Activated CD8-positive, alpha-beta memory T cell treated with anti-CD3 and anti-CD28 coated beads, Interleukin-2, amount 10 ng/mL, durations not matched to agents 7 days and 5 days (primary cell): ENCODE data around the gene NFATC1. TPM values are rescaled to one million over a fixed set of nuclear protein-coding genes. Genes with fewer than 3 reads are reported as not detected.

Experiments used
- ATAC-seq: fragments of 150-1000 bp; cut with Tn5 transposase; one replicate; pipeline ENCODE4 v1.10.0; 2021; ENCODE audit warnings: moderate library complexity
- CTCF ChIA-PET: fragments of 350-600 bp; sonication (Branson Sonifier 250); formaldehyde crosslinking; loops from one replicate; lab custom pipeline; 2021; ENCODE audit warnings: antibody characterized with exemption; lab: Charles Lee
- DNase-seq: peaks from one replicate; pipeline ENCODE4 v3.0.0-alpha.2; 2020
- H3K27ac Mint-ChIP-seq: one replicate; pipeline ENCODE4 v1.8.0; 2021; ENCODE audit warnings: mild to moderate bottlenecking, mixed read lengths
- H3K27me3 Mint-ChIP-seq: one replicate; pipeline ENCODE4 v1.8.0; 2021; ENCODE audit warnings: mixed read lengths
- H3K36me3 Mint-ChIP-seq: one replicate; pipeline ENCODE4 v1.8.0; 2021; ENCODE audit warnings: mild to moderate bottlenecking, mixed read lengths
- H3K4me1 Mint-ChIP-seq: one replicate; pipeline ENCODE4 v1.8.0; 2021; ENCODE audit warnings: mixed read lengths
- H3K4me3 Mint-ChIP-seq: one replicate; pipeline ENCODE4 v1.8.0; 2021; ENCODE audit warnings: mild to moderate bottlenecking, moderate library complexity, mixed read lengths
- H3K9me3 Mint-ChIP-seq: one replicate; pipeline ENCODE4 v1.8.0; 2022; ENCODE audit warnings: low read depth, mixed read lengths
- total RNA-seq, 2 experiments: library from RNA; stranded (reverse); gene quantifications; one replicate each; pipeline ENCODE4 v1.2.3, GENCODE V29; 2021

Gene NFATC1
- total RNA-seq, 2 experiments from 2014 or later = 25.7 to 27.8 TPM

DNA sequence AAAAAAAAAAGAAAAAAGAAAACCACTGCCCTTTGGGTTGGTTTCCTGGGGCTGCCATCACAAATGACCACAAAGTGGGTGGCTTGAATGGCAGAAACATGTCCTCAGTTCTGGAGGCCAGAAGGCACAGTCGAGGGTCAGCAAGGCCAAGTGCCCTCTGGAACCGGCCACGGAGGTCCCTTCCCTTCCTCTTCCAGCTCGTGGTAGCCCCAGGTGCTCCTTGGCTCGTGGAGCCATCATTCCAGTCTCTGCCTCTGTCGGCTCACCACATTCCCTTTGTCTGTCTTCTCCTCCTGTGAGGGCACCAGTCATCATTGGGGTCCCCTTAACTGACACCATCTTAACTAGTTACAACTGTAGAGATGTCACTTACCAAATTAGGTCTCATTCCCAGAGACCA, 8.5 kb upstream of the NFATC1 start:
- no peaks in the 10 kb centered on the region for H3K4me1 Mint-ChIP-seq

DNA sequence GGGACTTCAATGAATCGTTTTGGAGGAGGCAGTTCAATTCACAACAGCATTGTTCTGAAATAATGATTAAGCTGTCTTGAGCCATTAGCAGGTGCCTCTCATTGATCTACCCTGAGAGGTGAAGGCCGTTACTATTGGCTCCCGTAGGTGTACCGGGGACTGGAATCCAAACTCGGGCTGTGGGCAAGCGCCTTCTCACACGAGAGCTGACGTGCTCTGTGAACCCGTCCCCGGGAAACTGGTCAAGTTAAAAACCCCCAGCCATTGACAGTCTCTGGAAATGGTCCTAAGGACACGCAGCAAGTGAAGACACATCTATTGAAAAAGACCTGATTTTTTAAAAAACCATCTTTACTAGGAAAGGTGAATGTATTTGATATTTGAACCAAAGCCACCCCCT, 8.1 kb upstream of the NFATC1 start:
- Mint-ChIP-seq H3K4me3 (no peak overlapping the region), H3K36me3 (no peaks in the 10 kb centered on the region), H3K27ac (no peak overlapping the region), H3K27me3 (peaks cover 48% of the 10 kb centered on the region), H3K4me1 (peaks cover 3% of the 10 kb centered on the region), H3K9me3 (no peaks in the 10 kb centered on the region)
- CTCF ChIA-PET = interaction anchor here (1.4 kb wide), 1 partner anchor 140 kb away, joined by 3 read pairs; no protein-coding TSS in a partner anchor
- DNase-seq (no peak), ATAC-seq (no peak)

More for the DNA sequence above, 8.5 kb upstream of the NFATC1 start:
- no peak for ATAC-seq
- Mint-ChIP-seq H3K27me3 (peaks cover 44% of the 10 kb centered on the region), H3K4me3 (no peak overlapping the region), H3K36me3 (no peaks in the 10 kb centered on the region), H3K9me3 (no peaks in the 10 kb centered on the region), H3K27ac (no peak overlapping the region)
- CTCF ChIA-PET = interaction anchor here (1.4 kb wide), 1 partner anchor 141 kb away, joined by 3 read pairs; no protein-coding TSS in a partner anchor
- no peak for DNase-seq

DNA sequence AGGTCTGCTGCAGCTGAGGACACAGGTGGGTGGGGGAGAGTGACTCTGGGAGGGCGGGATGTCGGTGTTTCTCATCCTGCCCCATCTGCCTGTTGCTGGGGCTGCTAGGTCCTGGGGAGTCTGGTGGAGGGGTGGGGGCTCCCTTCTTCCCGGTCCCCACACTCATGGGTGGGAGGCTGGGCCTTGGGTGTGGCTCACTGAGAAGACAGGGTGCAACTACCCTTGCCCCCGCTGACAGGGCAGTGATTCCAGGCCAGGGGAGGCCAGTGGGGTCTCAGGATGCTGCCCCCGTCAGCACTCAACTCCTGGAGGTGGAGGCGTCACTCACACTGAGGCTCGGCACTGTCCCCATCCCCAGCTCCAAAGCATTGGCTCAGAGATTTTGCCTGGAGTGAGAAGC, 7.7 kb upstream of the NFATC1 start:
- no peak for ATAC-seq
- Mint-ChIP-seq H3K4me3 (no peak overlapping the region), H3K4me1 (peaks cover 6% of the 10 kb centered on the region), H3K9me3 (no peaks in the 10 kb centered on the region), H3K27ac (no peak overlapping the region), H3K36me3 (no peaks in the 10 kb centered on the region), H3K27me3 (peaks cover 51% of the 10 kb centered on the region)
- DNase-seq = no peak
- CTCF ChIA-PET = interaction anchor here (1.4 kb wide), 1 partner anchor 140 kb away, joined by 3 read pairs; no protein-coding TSS in a partner anchor

DNA sequence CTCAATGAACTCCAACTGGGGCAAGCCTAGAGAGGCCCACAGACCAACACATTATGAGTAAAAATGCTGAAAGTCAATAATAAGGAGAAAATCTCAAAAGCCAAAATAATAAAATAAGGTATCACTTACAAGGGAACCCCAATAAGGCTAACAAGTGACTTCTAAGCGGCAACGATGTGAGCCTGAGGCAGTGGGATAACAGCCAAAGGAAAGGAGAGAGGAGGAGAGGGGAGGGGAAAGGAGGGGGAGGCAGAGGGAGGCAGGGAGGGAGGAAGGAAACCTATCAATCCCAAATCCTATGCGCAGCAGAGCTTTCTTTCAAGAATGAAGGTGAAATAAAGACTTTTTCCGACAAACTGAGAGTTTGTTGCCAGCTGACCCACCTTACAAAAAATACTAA, 6.0 kb upstream of the NFATC1 start:
- Mint-ChIP-seq H3K4me3 (no peak overlapping the region), H3K9me3 (no peaks in the 10 kb centered on the region), H3K4me1 (peaks cover 11% of the 10 kb centered on the region), H3K27me3 (peaks cover 56% of the 10 kb centered on the region), H3K36me3 (no peaks in the 10 kb centered on the region), H3K27ac (no peak overlapping the region)
- CTCF ChIA-PET = interaction anchor here (2.8 to 5.0 kb wide), 2 partner anchors 9 to 254 kb away, joined by 9 to 34 read pairs; no protein-coding TSS in a partner anchor
- no peak for DNase-seq
- ATAC-seq = no peak

DNA sequence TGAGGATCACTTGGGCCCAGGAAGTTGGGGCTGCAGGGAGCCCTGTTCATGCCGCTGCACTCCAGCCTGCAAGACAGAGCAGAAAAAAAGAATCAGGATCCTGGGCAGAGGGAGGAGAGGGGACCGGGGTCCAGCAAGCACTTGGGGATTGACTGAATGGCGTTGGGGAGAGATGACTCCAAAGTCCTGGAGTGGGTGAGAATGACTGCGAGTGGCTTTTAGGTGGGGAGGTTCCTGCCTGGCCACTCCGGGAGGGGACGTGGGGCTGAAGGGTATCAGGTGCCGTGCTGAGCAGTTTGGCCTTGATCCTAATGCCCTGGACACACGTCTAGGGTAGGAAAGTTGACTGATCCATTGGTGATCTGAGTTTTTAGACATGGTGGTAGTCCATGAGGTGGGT, 3.5 kb upstream of the NFATC1 start:
- H3K9me3 Mint-ChIP-seq = no peaks in the 10 kb centered on the region
- no peak overlapping the region for H3K27ac Mint-ChIP-seq
- DNase-seq (no peak), ATAC-seq (no peak)
- CTCF ChIA-PET = interaction anchor here (1.2 to 5.0 kb wide), 7 partner anchors 12 to 252 kb away, joined by 3 to 34 read pairs (median 5); no protein-coding TSS in a partner anchor
- no peak overlapping the region for H3K4me3 Mint-ChIP-seq
- peaks cover 17% of the 10 kb centered on the region for H3K4me1 Mint-ChIP-seq
- peaks cover 60% of the 10 kb centered on the region for H3K27me3 Mint-ChIP-seq
- H3K36me3 Mint-ChIP-seq = no peaks in the 10 kb centered on the region

DNA sequence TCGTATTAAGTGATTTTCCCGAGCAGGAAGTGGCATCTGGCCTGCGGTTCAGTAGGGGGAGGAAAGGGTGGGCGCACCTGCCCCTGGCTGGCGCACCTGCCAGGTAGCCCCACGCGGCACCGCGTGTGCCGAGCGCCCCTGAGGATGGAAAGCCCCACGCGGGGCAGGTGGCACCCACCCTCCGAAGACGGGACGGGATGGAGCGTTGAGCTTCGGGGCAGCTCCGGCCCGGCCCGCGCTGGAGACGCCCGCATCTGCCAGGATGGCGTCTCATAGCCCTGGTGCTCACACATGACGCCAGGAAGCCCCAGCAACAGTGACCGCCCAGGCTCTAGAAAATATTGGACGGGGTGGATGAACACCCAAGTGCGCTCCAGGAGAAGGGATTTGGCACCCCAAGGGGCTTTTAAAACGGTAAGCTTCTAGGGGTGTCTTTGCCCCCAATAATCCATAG, 2.5 kb upstream of the NFATC1 start:
- CTCF ChIA-PET = interaction anchor here (1.0 to 5.0 kb wide), 8 partner anchors 12 to 250 kb away, joined by 3 to 34 read pairs (median 4); no protein-coding TSS in a partner anchor
- no peak for DNase-seq
- Mint-ChIP-seq H3K27ac (no peak overlapping the region), H3K9me3 (no peaks in the 10 kb centered on the region), H3K4me3 (peak overlapping the region; percentile 66), H3K4me1 (peaks cover 17% of the 10 kb centered on the region), H3K36me3 (no peaks in the 10 kb centered on the region), H3K27me3 (peaks cover 57% of the 10 kb centered on the region)
- ATAC-seq = peak; percentile 11

DNA sequence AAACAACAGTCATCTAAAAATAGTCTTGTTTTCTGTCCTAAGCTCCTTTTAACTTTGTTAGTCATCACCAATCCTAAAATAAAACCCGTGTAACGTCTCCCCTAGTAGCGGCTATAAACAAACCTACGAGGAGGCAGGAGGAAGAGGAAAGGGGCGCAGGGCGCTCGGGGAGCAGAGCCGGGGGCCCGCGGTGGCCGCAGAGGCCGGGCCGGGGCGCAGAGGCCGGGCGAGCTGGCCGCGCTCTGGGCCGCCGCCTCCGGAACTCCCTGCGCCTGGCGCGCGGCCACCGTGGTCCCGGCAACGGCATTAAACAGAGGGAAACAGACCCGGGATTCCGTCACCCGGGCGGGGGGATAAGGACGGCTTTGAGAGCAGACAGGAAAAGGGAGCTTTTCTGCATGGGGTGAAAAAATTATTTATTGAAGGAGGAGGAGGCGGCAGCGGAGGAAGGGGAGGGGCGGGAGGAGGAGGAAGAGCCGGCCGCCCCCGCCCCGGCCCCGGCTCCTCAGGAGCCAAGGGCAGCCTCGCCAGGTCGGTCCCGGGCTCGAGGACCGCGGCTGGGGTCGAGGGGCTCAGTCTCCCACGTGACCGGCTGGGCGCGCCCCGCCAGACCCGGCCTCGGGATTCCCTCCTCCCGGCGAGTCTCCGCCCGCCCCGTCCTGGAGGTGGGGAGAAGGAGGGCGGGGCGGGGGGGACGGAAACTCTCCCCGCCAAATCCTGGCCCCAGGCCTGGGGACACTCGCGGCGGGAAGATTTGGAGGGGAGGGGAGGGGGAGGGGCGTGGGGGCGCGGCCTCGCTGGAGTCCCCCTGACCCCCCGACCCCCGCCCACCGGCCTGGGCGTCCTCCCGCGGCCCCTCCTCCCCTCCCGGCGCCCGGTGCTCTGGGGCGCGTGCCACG, 1.8 kb upstream of the NFATC1 start:
- DNase-seq (no peak), ATAC-seq (peak; percentile 46)
- peaks cover 50% of the 10 kb centered on the region for H3K27me3 Mint-ChIP-seq
- peak overlapping the region; percentile 66 for H3K4me3 Mint-ChIP-seq
- peaks cover 20% of the 10 kb centered on the region for H3K4me1 Mint-ChIP-seq
- H3K27ac Mint-ChIP-seq = no peak overlapping the region
- H3K9me3 Mint-ChIP-seq = no peaks in the 10 kb centered on the region
- no peaks in the 10 kb centered on the region for H3K36me3 Mint-ChIP-seq
- CTCF ChIA-PET = interaction anchor here (0.6 to 5.0 kb wide), 9 partner anchors 12 to 249 kb away, joined by 3 to 34 read pairs (median 3); no protein-coding TSS in a partner anchor

DNA sequence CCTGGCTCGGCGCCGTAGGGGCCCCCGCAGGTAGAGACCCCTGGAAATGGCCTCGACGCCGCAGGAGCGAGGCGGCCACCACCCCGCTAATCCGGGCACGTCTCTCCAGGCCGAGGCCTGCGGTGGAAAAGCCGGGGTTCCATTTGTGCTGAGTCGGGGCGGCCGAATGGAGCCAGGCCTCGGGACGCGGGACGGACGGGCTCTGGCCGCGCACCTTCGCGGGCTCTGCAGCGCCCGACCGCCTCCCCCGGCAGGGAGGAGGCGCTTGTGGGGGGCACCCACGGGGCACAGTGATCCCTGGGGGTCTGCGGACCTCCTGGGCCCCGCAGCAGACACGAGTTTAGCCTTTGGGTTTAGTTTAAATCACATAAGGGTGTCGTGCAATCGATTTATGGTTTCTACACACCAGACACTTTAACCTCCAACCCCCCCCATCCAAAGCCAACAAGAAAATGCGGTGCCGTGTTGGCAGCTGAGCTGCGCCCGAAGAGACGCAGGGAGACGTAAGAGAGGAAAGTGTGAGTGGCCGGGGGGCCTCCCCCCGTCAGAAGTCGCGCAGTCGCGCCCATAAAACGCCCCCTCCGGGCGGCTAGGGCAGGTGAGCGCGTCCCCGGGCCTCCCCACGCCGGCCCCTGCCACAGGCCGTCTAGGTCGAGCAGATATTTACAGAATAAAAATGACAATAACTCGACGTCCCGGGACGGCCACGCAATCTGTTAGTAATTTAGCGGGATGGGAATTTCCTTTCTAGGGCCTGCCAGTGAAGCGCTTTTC, 1.0 kb upstream of the NFATC1 start:
- Mint-ChIP-seq H3K36me3 (no peaks in the 10 kb centered on the region), H3K4me3 (peak overlapping the region; percentile 47), H3K27me3 (peaks cover 43% of the 10 kb centered on the region), H3K9me3 (no peaks in the 10 kb centered on the region), H3K4me1 (peaks cover 22% of the 10 kb centered on the region), H3K27ac (no peak overlapping the region)
- DNase-seq (no peak), ATAC-seq (peak; percentile 6)
- CTCF ChIA-PET = no interaction called here

DNA sequence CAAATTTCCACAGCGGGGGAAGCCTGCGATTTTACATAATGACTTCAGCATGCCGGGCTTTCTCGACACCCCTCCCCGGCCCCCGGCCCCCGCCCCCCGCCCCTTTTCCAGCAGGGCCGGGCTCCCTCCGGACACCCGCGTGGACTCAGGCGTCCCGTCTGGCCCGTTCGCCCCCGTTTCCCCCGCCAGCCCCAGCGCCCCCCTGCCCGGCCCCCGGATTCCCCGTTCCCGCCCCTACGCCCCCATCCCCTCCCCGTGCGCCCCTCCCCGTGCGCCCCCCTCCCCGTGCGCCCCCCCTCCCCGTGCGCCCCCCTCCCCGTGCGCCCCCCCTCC, 456 bp upstream of the NFATC1 start:
- no peak overlapping the region for H3K27ac Mint-ChIP-seq
- no peaks in the 10 kb centered on the region for H3K36me3 Mint-ChIP-seq
- peaks cover 22% of the 10 kb centered on the region for H3K4me1 Mint-ChIP-seq
- peaks cover 38% of the 10 kb centered on the region for H3K27me3 Mint-ChIP-seq
- ATAC-seq (no peak), DNase-seq (no peak)
- CTCF ChIA-PET = no interaction called here
- H3K9me3 Mint-ChIP-seq = no peaks in the 10 kb centered on the region
- H3K4me3 Mint-ChIP-seq = no peak overlapping the region

DNA sequence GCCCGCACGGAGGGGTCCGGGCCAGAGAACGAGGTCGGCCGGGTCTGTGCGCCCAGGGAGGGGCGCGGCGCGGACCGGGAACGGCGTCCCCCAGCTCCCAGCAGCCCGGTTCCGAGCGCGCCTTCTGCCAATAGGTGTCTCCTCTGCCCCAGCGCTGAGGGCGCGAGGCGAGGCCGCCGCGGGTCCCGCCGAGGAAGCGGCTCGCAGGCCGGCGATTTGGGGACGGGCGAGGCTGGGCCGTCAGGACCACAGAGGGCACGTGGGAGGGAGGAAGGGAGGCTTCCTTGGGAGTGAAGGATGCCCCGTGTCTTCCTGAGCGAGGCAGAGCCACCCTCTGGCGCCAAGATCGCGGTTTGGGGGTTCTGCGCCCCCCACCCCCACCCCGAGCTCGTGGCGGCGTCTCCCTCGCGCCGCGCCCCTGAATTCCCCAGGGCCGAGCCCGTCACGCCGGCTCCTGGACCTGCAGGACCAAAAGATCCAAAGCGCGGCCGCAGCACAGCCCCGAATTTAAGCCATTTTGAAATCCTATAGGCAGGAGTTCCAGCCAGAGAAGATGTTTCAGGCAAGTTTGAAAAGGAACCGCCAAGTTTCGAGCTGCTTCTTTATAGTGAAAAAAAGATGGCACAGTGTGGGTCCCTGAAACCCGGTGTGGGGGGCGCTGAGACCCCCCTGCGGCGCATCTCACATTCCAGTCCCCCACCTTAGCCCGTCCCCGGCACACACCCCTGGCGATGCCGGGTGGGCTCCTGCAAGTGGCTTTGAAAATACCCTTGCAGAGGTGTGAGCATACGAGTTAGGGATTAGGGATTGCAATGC, 909 bp downstream of the NFATC1 start:
- H3K27ac Mint-ChIP-seq = no peak overlapping the region
- no peak overlapping the region for H3K4me3 Mint-ChIP-seq
- H3K9me3 Mint-ChIP-seq = no peaks in the 10 kb centered on the region
- peaks cover 28% of the 10 kb centered on the region for H3K27me3 Mint-ChIP-seq
- DNase-seq (no peak), ATAC-seq (no peak)
- H3K36me3 Mint-ChIP-seq = no peaks in the 10 kb centered on the region
- CTCF ChIA-PET = interaction anchor here (0.7 to 1.5 kb wide), 8 partner anchors 17 to 249 kb away, joined by 3 to 8 read pairs (median 3); no protein-coding TSS in a partner anchor
- H3K4me1 Mint-ChIP-seq = peaks cover 29% of the 10 kb centered on the region

DNA sequence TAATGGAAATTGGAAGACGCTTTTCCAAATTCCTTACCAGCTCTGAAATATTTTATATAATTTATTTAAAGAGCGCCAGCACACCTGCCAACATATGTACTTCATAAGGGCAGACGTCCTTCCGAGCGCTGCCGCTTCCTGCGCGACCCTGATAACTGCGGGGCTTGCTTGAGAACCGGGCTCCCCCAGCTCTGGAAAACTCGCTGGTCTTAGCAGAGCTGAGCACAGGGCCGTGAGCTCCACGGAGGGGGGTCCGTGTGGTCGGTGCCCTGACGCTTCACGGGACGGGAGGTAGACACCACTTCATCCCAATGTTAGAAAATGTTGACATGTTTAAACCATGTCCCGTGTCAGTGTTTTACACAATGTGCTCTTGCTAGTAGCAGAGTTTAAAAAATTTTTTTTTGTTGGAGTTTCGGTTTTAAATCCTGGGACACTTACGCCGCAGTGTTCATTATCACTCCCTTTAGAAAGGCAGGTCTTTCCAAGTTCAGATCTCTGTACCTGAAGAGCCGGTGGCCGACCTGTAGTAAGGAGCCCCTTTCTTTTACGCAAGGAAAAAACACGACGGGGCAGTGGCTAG, 1.6 kb downstream of the NFATC1 start:
- H3K4me3 Mint-ChIP-seq = no peak overlapping the region
- no peak for ATAC-seq
- H3K27ac Mint-ChIP-seq = no peak overlapping the region
- CTCF ChIA-PET = interaction anchor here (1.1 to 1.7 kb wide), 6 partner anchors 17 to 248 kb away, joined by 3 to 8 read pairs (median 4); no protein-coding TSS in a partner anchor
- peaks cover 22% of the 10 kb centered on the region for H3K27me3 Mint-ChIP-seq
- no peaks in the 10 kb centered on the region for H3K36me3 Mint-ChIP-seq
- no peak for DNase-seq
- H3K4me1 Mint-ChIP-seq = peaks cover 28% of the 10 kb centered on the region
- H3K9me3 Mint-ChIP-seq = no peaks in the 10 kb centered on the region
